NB4 (cell line): ENCODE results near the gene CSF3.

Source experiments
- CTCF ChIP-seq: IDR thresholded peaks from one replicate; pipeline ENCODE4 v1.5.1; 2012; ENCODE audit warnings: low read depth, low read length
- MYC ChIP-seq: IDR thresholded peaks from 2 replicates; pipeline ENCODE4 v1.6.1; 2011; ENCODE audit warnings: low read depth, low read length
- POLR2A ChIP-seq: IDR thresholded peaks from 2 replicates; pipeline ENCODE4 v1.6.1; 2011; ENCODE audit warnings: mild to moderate bottlenecking; ENCODE audit not compliant: insufficient read length; ENCODE audit errors: extremely low read depth
- TF ChIP-seq, protein P1 (sequence below): IDR thresholded peaks from 2 replicates; pipeline ENCODE4 v1.6.1; 2011; ENCODE audit warnings: low read depth, low read length

- TF ChIP-seq POLR2A: no peak
- TF ChIP-seq CTCF: no peak
- no peak for TF ChIP-seq MYC
- TF ChIP-seq, protein P1, sequence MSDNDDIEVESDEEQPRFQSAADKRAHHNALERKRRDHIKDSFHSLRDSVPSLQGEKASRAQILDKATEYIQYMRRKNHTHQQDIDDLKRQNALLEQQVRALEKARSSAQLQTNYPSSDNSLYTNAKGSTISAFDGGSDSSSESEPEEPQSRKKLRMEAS: no peak
These were observed 12.4 kb downstream of the CSF3 start for GRCh38 chr17:40027614-40028012.
